Mammary epithelial cell (primary cell): Measurements from ENCODE around the gene PCP2.

Experiments
- EZH2 ChIP-seq: IDR thresholded peaks from 2 replicates; pipeline ENCODE4 v1.6.1; 2012; ENCODE audit warnings: low read length, inconsistent platforms, borderline replicate concordance
- TF ChIP-seq, protein P1 (sequence below), 2 donors: IDR thresholded peaks in 1 of 2; conservative IDR thresholded peaks in 1 of 2; 2 replicates each; pipeline ENCODE4 v1.5.1; 2011 to 2012; ENCODE audit warnings: inconsistent platforms in 2 of 2, low read length in 2 of 2, mild to moderate bottlenecking in 2 of 2, control low read depth in 1 of 2, low read depth in 1 of 2; ENCODE audit not compliant: insufficient read depth in 1 of 2; ENCODE audit errors: extremely low read depth in 1 of 2

DNA sequence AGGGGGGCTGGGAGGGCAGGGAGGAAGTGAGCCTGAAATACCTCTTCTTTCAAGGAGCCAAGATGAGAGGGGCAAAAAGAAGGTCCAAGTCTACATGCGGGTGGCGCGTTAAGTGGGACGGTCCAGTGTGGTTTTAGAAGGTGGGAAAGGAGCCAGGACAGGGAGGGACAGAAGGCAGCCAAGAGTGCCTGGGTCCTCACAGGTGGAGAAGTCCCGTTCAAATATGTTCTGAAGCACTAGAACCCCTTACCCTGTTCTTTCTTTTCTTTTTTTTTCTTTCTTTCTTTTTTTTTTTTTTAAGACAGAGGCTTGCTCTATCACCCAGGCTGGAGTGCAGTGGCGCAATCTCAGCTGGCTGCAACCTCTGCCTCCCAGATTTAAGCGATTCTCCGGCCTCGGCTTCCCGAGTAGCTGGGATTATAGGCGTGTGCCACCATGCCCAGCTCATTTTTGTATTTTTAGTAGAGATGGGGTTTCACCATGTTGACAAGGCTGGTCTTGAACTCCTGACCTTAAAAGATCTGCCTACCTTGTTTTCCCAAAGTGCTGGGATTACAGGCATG, 30.5 kb downstream of the PCP2 start:
- TF ChIP-seq EZH2 = no peak
- TF ChIP-seq, protein P1, sequence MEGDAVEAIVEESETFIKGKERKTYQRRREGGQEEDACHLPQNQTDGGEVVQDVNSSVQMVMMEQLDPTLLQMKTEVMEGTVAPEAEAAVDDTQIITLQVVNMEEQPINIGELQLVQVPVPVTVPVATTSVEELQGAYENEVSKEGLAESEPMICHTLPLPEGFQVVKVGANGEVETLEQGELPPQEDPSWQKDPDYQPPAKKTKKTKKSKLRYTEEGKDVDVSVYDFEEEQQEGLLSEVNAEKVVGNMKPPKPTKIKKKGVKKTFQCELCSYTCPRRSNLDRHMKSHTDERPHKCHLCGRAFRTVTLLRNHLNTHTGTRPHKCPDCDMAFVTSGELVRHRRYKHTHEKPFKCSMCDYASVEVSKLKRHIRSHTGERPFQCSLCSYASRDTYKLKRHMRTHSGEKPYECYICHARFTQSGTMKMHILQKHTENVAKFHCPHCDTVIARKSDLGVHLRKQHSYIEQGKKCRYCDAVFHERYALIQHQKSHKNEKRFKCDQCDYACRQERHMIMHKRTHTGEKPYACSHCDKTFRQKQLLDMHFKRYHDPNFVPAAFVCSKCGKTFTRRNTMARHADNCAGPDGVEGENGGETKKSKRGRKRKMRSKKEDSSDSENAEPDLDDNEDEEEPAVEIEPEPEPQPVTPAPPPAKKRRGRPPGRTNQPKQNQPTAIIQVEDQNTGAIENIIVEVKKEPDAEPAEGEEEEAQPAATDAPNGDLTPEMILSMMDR (conservative IDR thresholded peaks at IDR 0.05 in 1 of 2, IDR thresholded peaks at IDR 0.05 in 1 of 2; ENCODE audit: extremely low read depth in 1 of 2, insufficient read depth in 1 of 2, low read depth in 1 of 2, low read length in 2 of 2) = no peak
